GM12878 (cell line): ENCODE measurements around the gene SMPD2. TPM values are rescaled to one million over a fixed set of nuclear protein-coding genes. Genes with fewer than 3 reads are reported as not detected.

Source experiments
- ATAC-seq: fragments of 200-7000 bp; cut with Tn5 transposase; 3 replicates; pipeline ENCODE4 v1.9.1; 2020; ENCODE audit warnings: mild to moderate bottlenecking, moderate library complexity
- BruUV-seq: library from RNA; stranded (reverse); fragments of 400-500 nt; replicated peaks from 2 replicates; lab custom pipeline; 2021; lab: Mats Ljungman, UMichigan
- CTCF ChIA-PET: fragments of 300-600 bp; sonication (Branson Sonifier 250); formaldehyde crosslinking; extraction: SDS; loops from one replicate; lab custom pipeline; 2021; ENCODE audit warnings: inconsistent platforms; lab: Yijun Ruan, JAX
- POLR2A ChIA-PET: fragments of 350-600 bp; formaldehyde crosslinking; extraction: SDS; loops from one replicate; lab custom pipeline; 2021; ENCODE audit warnings: inconsistent platforms; lab: Charles Lee
- RAD21 ChIA-PET: fragments of 300-600 bp; sonication (Branson Sonifier 250); formaldehyde crosslinking; loops from one replicate; lab custom pipeline; 2023; ENCODE audit warnings: antibody characterized with exemption; ENCODE audit not compliant: unreplicated experiment; lab: Charles Lee
- SMC1A ChIA-PET: fragments of 300-600 bp; sonication (Branson Sonifier 250); formaldehyde crosslinking; loops from one replicate; lab custom pipeline; 2023; ENCODE audit not compliant: unreplicated experiment, uncharacterized antibody; lab: Charles Lee
- DNase-seq: peaks from one replicate; pipeline ENCODE4 v3.0.0-alpha.2; 2011; ENCODE audit warnings: low read depth, low spot score
- FAIRE-seq: peaks from 3 replicates; lab custom pipeline; 2011; peaks lifted over from hg19 to GRCh38; lab: Jason Lieb, UNC
- H2AFZ ChIP-seq: 2 replicates; pipeline ENCODE4 v1.6.0; 2011; ENCODE audit warnings: low read depth, low read length, control low read depth; ENCODE audit not compliant: control insufficient read depth
- H3K27ac ChIP-seq: 2 replicates; pipeline ENCODE4 v1.5.1; 2011; ENCODE audit warnings: control low read depth; ENCODE audit not compliant: control insufficient read depth, insufficient read depth
- H3K27me3 ChIP-seq, 2 experiments: replicated peaks in 1 of 2; 2 replicates each; pipeline versions ENCODE4 v1.6.0 to v1.6.1; 2011; ENCODE audit warnings: low read length in 1 of 2; ENCODE audit not compliant: control insufficient read depth in 2 of 2, insufficient read depth in 2 of 2
- H3K36me3 ChIP-seq, 2 experiments: 2 replicates each; pipeline ENCODE4 v1.5.1; 2011; ENCODE audit warnings: low read length in 1 of 2; ENCODE audit not compliant: control insufficient read depth in 2 of 2, insufficient read depth in 2 of 2
- H3K4me1 ChIP-seq: 2 replicates; pipeline ENCODE4 v1.6.1; 2011; ENCODE audit warnings: mild to moderate bottlenecking, low read length, moderate library complexity, mixed read lengths; ENCODE audit not compliant: control insufficient read depth, insufficient read depth
- H3K4me2 ChIP-seq: 2 replicates; pipeline ENCODE4 v1.6.0; 2011; ENCODE audit warnings: control low read depth; ENCODE audit not compliant: control insufficient read depth, insufficient read depth
- H3K4me3 ChIP-seq: fragments of 200-600 bp; sonication (generic); 2 replicates; pipeline ENCODE4 v1.5.1; 2016
- H3K79me2 ChIP-seq: 2 replicates; pipeline ENCODE4 v1.6.0; 2011; ENCODE audit warnings: low read length; ENCODE audit not compliant: control insufficient read depth, insufficient read depth
- H3K9ac ChIP-seq: 2 replicates; pipeline ENCODE4 v1.8.0; 2011; ENCODE audit warnings: low read length, control low read depth, mixed read lengths; ENCODE audit not compliant: control insufficient read depth, insufficient read depth
- H3K9me3 ChIP-seq: replicated peaks from 3 replicates; pipeline ENCODE4 v1.5.1; 2011; ENCODE audit warnings: mild to moderate bottlenecking, low read length; ENCODE audit not compliant: control insufficient read depth, insufficient read depth
- H4K20me1 ChIP-seq: 2 replicates; pipeline ENCODE4 v1.6.0; 2011; ENCODE audit not compliant: control insufficient read depth, insufficient read depth
- BCL11A ChIP-seq: IDR thresholded peaks from 2 replicates; pipeline ENCODE4 v1.6.1; 2011; ENCODE audit warnings: low read depth, low read length
- DPF2 ChIP-seq: fragments of 450-650 bp; IDR thresholded peaks from 2 replicates; pipeline ENCODE4 v1.6.1; 2017; ENCODE audit warnings: mild to moderate bottlenecking
- FOXK2 ChIP-seq: fragments of 450-650 bp; IDR thresholded peaks from 2 replicates; pipeline ENCODE4 v1.6.1; 2017; ENCODE audit warnings: mild to moderate bottlenecking, moderate library complexity
- HCFC1 ChIP-seq: fragments of 150-350 bp; IDR thresholded peaks from 2 replicates; pipeline ENCODE4 v1.6.1; 2014; ENCODE audit warnings: low read length
- KDM1A ChIP-seq: fragments of 200-600 bp; sonication (generic); IDR thresholded peaks from 2 replicates; pipeline ENCODE4 v1.6.1; 2016; ENCODE audit warnings: borderline replicate concordance
- MXI1 ChIP-seq: fragments of 150-350 bp; IDR thresholded peaks from 2 replicates; pipeline ENCODE4 v1.6.1; 2011; ENCODE audit warnings: low read depth, mild to moderate bottlenecking, inconsistent platforms, low read length, improper control_type of control experiment
- POU2F2 ChIP-seq: IDR thresholded peaks from 3 replicates; pipeline ENCODE4 v1.6.1; 2011; ENCODE audit warnings: low read depth, mild to moderate bottlenecking, low read length, borderline replicate concordance
- SMC3 ChIP-seq: IDR thresholded peaks from 2 replicates; pipeline ENCODE4 v1.6.1; 2011; ENCODE audit warnings: low read length, improper control_type of control experiment, borderline replicate concordance
- SUZ12 ChIP-seq: fragments of 200-600 bp; sonication (generic); IDR thresholded peaks from one replicate; pipeline ENCODE4 v1.6.1; 2018; ENCODE audit warnings: antibody characterized with exemption, mild to moderate bottlenecking; ENCODE audit not compliant: unreplicated experiment
- TARDBP ChIP-seq: IDR thresholded peaks from 2 replicates; pipeline ENCODE4 v1.6.1; 2016; ENCODE audit warnings: borderline replicate concordance
- ZNF384 ChIP-seq: IDR thresholded peaks from 2 replicates; pipeline ENCODE4 v1.6.1; 2012; ENCODE audit warnings: low read depth, mild to moderate bottlenecking, low read length, improper control_type of control experiment, borderline replicate concordance
- WGBS: methylation state at CpG from one replicate; pipeline ENCODE4 v1.1.6; 2016; ENCODE audit warnings: low lambda C conversion rate; ENCODE audit not compliant: insufficient replicate concordance, insufficient coverage; ENCODE audit errors: missing lambda C conversion rate; 5-methylcytosine and 5-hydroxymethylcytosine counted together
- in situ Hi-C: fragments of 300-500 bp; cut with MboI; formaldehyde crosslinking; loops from 9 replicates; pipeline ENCODE4 v1.14.3; 2018; ENCODE audit warnings: mixed read lengths
- intact Hi-C: fragments of 100-400 bp; cut with micrococcal nuclease; formaldehyde crosslinking; loops from one replicate; pipeline ENCODE4 v1.14.2; 2022; ENCODE audit not compliant: unreplicated experiment
- polyA plus RNA-seq, 11 experiments: library from polyadenylated mRNA; depleted of rRNA in 4 of 11; unstranded in 6 of 11; stranded (reverse) in 5 of 11; fragments of >200 nt; fragmentation: Nextera tagmentation in 4 of 11; fragmentation: Illumina TruSeq in 1 of 11; extraction: Ambion mirVana in 4 of 11; extraction: Trizol in 1 of 11; gene quantifications; 1 replicate in 1 of 11; 2 replicates in 10 of 11; pipeline versions ENCODE4 v1.2.1 to v1.2.3, GENCODE V29; 2011 to 2016; ENCODE audit warnings: inconsistent platforms in 2 of 11, missing spikeins in 2 of 11, low read depth in 1 of 11
- total RNA-seq, 4 experiments: library from RNA; depleted of rRNA in 3 of 4; stranded (reverse); fragments of >200 nt in 3 of 4; fragmentation: Illumina TruSeq in 1 of 4; extraction: Trizol in 1 of 4; gene quantifications; 2 replicates each; pipeline versions ENCODE4 v1.2.1 to v1.2.3, GENCODE V29; 2013 to 2021
- TF ChIP-seq, protein P1 (sequence below): fragments of 450-650 bp; conservative IDR thresholded peaks from 2 replicates; pipeline ENCODE4 v1.6.1; 2017; ENCODE audit warnings: mild to moderate bottlenecking, moderate library complexity
- TF ChIP-seq, protein P2 (sequence below): IDR thresholded peaks from 2 replicates; pipeline ENCODE4 v1.6.1; 2011; ENCODE audit warnings: low read depth, low read length, improper control_type of control experiment, borderline replicate concordance

Gene SMPD2
- total and polyA plus RNA-seq, 10 of the 15 experiments (the other 5 are each of a cell fraction or from before 2014, with no cell fraction given) = 0.06 to 15.4 (median 9.7) TPM

DNA sequence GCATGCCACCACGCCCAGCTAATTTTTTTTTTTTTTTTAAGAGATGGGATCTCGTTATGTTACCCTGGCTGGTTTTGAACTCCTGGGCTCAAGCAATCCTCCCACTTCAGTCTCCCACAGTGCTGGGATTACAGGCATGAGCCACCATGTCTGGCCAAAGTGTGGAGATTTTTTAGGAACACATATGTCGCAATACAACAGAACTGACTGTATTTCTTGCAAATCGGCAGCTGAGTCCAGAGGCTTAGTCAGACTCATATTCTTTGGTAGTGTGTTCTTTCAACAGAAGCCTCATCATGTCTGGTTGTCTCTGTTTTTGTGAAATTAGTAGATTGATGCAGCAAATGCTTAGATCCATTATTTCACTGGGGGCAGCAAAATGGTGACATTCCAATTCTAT lies 34.3 kb upstream of the SMPD2 start:
- no peak overlapping the region for H3K9ac ChIP-seq
- no peaks in the 10 kb centered on the region for H4K20me1 ChIP-seq
- no peaks in the 10 kb centered on the region for H3K79me2 ChIP-seq
- no peak for FAIRE-seq
- POLR2A ChIA-PET = interaction anchor here (0.6 kb wide), 1 partner anchor 1597 kb away, joined by 3 read pairs; no protein-coding TSS in a partner anchor
- H3K9me3 ChIP-seq = no peaks in the 10 kb centered on the region
- SMC1A ChIA-PET = no interaction called here
- CTCF ChIA-PET = no interaction called here
- H3K36me3 ChIP-seq = no peaks in the 10 kb centered on the region
- no peak for DNase-seq
- H3K4me3 ChIP-seq = no peak overlapping the region
- 70% methylated on average over 4 of the region's 4 CpGs for WGBS
- TF ChIP-seq KDM1A (no peak), HCFC1 (no peak)
- TF ChIP-seq, protein P1, sequence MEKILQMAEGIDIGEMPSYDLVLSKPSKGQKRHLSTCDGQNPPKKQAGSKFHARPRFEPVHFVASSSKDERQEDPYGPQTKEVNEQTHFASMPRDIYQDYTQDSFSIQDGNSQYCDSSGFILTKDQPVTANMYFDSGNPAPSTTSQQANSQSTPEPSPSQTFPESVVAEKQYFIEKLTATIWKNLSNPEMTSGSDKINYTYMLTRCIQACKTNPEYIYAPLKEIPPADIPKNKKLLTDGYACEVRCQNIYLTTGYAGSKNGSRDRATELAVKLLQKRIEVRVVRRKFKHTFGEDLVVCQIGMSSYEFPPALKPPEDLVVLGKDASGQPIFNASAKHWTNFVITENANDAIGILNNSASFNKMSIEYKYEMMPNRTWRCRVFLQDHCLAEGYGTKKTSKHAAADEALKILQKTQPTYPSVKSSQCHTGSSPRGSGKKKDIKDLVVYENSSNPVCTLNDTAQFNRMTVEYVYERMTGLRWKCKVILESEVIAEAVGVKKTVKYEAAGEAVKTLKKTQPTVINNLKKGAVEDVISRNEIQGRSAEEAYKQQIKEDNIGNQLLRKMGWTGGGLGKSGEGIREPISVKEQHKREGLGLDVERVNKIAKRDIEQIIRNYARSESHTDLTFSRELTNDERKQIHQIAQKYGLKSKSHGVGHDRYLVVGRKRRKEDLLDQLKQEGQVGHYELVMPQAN = no peak
- no peaks in the 10 kb centered on the region; a peak in 1 of 4 replicates for H3K27me3 ChIP-seq
- ATAC-seq = no peak
- no peak overlapping the region for H3K4me2 ChIP-seq
- in situ Hi-C loops (no loop called here), intact Hi-C loops (no loop called here)
- H3K4me1 ChIP-seq = no peaks in the 10 kb centered on the region
- RAD21 ChIA-PET = no interaction called here
- no peak overlapping the region for H3K27ac ChIP-seq
- BruUV-seq = no TSS peak
- no peak overlapping the region for H2AFZ ChIP-seq

DNA sequence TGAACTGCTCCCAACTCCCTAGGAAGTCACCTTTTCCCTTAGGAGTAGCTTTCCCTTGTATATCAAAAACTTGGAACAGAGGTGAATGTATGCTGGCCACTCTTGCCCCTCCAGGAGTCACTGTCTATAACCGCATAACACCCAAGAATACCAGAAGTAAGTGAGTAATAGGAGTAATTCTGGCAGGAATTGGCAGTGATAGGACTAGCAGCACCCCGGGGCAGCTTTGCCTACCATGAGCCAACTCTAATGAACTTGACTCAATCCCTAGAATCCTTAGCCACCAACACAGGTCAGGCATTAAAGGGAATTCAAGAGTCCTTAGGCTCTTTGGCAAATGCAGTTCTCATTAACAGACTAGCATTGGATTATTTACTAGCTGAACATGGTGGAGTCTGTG lies 29.5 kb upstream of the SMPD2 start:
- DNase-seq = no peak
- Histone ChIP-seq H3K9ac (no peak overlapping the region), H3K4me2 (no peak overlapping the region), H3K79me2 (no peaks in the 10 kb centered on the region), H3K4me1 (no peaks in the 10 kb centered on the region), H3K27me3 (no peaks in the 10 kb centered on the region), H3K9me3 (no peaks in the 10 kb centered on the region), H3K27ac (no peak overlapping the region), H2AFZ (no peak overlapping the region), H4K20me1 (no peaks in the 10 kb centered on the region), H3K36me3 (no peaks in the 10 kb centered on the region), H3K4me3 (no peak overlapping the region)
- BruUV-seq = no TSS peak
- POLR2A ChIA-PET = interaction anchor here (0.6 kb wide), 1 partner anchor 152 kb away, joined by 5 read pairs; no protein-coding TSS in a partner anchor
- in situ Hi-C loops (no loop called here), intact Hi-C loops (no loop called here)
- CTCF ChIA-PET = no interaction called here
- RAD21 ChIA-PET = no interaction called here
- WGBS = 51% methylated on average over 2 of the region's 2 CpGs
- FAIRE-seq = no peak
- no peak for ATAC-seq
- SMC1A ChIA-PET = interaction anchor here (1.2 to 1.3 kb wide), 2 partner anchors 15 to 17 kb away, joined by 3 read pairs; no protein-coding TSS in a partner anchor
- TF ChIP-seq FOXK2 = no peak
- TF ChIP-seq DPF2 = no peak
- no peak for TF ChIP-seq POU2F2
- TF ChIP-seq ZNF384 = no peak
- no peak for TF ChIP-seq SUZ12
- no peak for TF ChIP-seq TARDBP
- TF ChIP-seq, protein P2, sequence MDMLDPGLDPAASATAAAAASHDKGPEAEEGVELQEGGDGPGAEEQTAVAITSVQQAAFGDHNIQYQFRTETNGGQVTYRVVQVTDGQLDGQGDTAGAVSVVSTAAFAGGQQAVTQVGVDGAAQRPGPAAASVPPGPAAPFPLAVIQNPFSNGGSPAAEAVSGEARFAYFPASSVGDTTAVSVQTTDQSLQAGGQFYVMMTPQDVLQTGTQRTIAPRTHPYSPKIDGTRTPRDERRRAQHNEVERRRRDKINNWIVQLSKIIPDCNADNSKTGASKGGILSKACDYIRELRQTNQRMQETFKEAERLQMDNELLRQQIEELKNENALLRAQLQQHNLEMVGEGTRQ = no peak
- no peak for TF ChIP-seq KDM1A
- no peak for TF ChIP-seq MXI1
- no peak for TF ChIP-seq BCL11A
- no peak for TF ChIP-seq SMC3
